Stimulated activated naive CD8-positive, alpha-beta T cell treated with anti-CD3 and anti-CD28 coated beads, Interleukin-15, Interleukin-2, amounts not matched to agents 100 ng/mL and 50 ng/mL, for 24 hours (primary cell): ENCODE results near the gene HCRTR1.

Experiments used
- H3K27ac Mint-ChIP-seq: one replicate; pipeline ENCODE4 v1.8.0; 2021; ENCODE audit warnings: mild to moderate bottlenecking, mixed read lengths
- H3K27me3 Mint-ChIP-seq: one replicate; pipeline ENCODE4 v1.8.0; 2021; ENCODE audit warnings: mixed read lengths
- H3K36me3 Mint-ChIP-seq: one replicate; pipeline ENCODE4 v1.8.0; 2021; ENCODE audit warnings: low read depth, mixed read lengths
- H3K4me1 Mint-ChIP-seq: one replicate; pipeline ENCODE4 v1.8.0; 2021; ENCODE audit warnings: low read depth, mixed read lengths
- H3K4me3 Mint-ChIP-seq: one replicate; pipeline ENCODE4 v1.8.0; 2021; ENCODE audit warnings: mild to moderate bottlenecking, mixed read lengths
- H3K9me3 Mint-ChIP-seq: one replicate; pipeline ENCODE4 v1.8.0; 2021; ENCODE audit warnings: mixed read lengths

The HCRTR1 gene

DNA sequence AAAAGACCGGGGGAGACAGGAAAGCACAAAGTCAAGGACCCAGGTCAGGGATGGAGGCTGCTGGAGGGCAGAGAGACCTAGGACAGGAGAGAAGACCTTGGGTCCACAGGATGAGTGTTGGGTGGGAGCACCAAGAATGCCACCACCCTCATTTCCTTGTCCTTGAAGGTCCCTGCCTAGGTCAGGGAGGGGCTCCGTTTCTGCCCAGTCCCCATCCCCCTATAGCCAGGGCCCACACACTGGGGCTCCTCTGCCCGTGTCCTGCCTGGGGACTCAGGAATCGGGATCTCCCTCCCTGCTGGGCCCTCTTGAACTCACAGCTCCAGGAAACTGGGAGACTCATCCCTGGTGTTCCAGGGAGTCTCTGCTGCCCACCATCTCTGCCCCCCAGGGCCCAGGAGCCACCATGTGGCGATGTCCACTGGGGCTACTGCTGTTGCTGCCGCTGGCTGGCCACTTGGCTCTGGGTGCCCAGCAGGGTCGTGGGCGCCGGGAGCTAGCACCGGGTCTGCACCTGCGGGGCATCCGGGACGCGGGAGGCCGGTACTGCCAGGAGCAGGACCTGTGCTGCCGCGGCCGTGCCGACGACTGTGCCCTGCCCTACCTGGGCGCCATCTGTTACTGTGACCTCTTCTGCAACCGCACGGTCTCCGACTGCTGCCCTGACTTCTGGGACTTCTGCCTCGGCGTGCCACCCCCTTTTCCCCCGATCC is 40.6 kb upstream of the HCRTR1 start:
- H3K4me3 Mint-ChIP-seq: no peak overlapping the region
- no peaks in the 10 kb centered on the region for H3K9me3 Mint-ChIP-seq
- peaks cover 10% of the 10 kb centered on the region for H3K27me3 Mint-ChIP-seq
- no peaks in the 10 kb centered on the region for H3K4me1 Mint-ChIP-seq
- no peak overlapping the region for H3K27ac Mint-ChIP-seq
- H3K36me3 Mint-ChIP-seq: no peaks in the 10 kb centered on the region

DNA sequence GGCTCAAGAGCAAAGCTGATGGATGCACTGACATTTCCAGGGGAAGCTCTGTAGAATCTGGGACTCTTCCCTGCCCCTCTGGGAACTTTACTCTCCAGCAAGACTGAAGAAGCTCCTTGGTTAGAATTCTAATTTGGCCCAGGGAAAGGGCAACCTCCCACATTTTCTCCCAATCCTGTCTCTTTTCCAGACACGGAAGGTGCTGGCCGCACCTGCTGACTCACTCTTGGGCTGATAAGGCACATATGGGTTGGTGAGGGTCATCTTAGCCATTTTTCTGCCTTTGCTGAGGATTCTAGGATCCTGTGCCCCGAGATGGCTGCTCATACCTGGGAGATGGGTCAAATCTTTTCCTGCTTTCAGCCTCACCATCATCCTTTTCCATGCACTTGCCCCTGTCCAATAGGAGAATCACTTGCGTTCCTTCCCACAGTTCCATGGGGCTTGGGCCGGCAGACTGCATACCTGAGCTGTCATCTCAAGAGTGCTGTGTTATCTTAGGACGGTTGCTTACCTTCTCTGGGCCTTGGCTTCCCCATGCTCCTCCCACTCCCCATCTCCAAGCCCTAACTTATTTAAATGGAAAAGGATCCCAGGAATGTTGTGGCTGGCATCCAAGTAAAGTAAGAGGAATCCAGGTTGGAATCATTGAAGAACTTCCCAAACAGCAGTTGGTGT is 39.8 kb upstream of the HCRTR1 start:
- Mint-ChIP-seq H3K27ac (no peak overlapping the region), H3K36me3 (no peaks in the 10 kb centered on the region), H3K27me3 (peaks cover 10% of the 10 kb centered on the region), H3K4me1 (no peaks in the 10 kb centered on the region), H3K9me3 (no peaks in the 10 kb centered on the region), H3K4me3 (no peak overlapping the region)

DNA sequence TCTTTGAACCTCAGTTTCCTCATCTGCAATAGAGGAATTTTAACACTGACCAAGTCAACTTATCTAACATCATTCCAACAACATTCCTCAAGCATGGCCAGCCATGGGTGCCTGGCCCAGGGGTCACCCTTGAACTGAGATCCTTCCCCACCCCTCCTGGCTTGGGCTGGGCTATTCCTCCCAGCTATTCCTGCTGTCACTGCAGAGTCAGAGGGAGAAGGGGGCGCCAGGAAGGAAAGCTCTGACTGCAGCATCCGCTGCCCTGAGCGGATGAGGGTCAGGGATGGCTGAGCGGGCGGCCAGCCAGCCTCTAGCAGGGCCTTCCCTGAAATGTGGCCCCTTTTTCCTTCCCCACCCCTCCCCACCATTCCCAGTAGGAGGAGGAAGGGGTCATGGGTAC is 38.1 kb upstream of the HCRTR1 start:
- Mint-ChIP-seq H3K9me3 (no peaks in the 10 kb centered on the region), H3K36me3 (no peaks in the 10 kb centered on the region), H3K4me1 (no peaks in the 10 kb centered on the region), H3K27ac (no peak overlapping the region), H3K27me3 (peaks cover 7% of the 10 kb centered on the region), H3K4me3 (no peak overlapping the region)

DNA sequence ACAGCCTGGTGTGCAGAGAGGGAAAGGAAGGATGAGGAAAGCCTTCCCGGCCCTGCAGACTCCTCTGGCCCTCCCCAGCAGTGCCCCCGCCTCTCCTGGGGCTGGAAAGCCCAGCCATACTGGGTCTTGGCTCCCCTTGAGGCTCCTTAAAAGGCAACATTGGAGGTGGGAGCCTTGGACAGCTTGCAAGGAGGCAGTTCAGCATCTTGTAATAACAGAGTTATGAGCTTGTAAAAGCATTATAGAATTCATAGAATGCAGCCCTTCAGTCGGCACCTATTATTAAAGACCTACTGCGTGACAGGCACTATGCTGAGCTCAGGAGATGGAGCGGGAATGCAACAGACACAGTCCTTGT is 37.0 kb upstream of the HCRTR1 start:
- Mint-ChIP-seq H3K27me3 (peaks cover 7% of the 10 kb centered on the region), H3K27ac (no peak overlapping the region), H3K9me3 (no peaks in the 10 kb centered on the region), H3K4me3 (no peak overlapping the region), H3K36me3 (no peaks in the 10 kb centered on the region), H3K4me1 (no peaks in the 10 kb centered on the region)

DNA sequence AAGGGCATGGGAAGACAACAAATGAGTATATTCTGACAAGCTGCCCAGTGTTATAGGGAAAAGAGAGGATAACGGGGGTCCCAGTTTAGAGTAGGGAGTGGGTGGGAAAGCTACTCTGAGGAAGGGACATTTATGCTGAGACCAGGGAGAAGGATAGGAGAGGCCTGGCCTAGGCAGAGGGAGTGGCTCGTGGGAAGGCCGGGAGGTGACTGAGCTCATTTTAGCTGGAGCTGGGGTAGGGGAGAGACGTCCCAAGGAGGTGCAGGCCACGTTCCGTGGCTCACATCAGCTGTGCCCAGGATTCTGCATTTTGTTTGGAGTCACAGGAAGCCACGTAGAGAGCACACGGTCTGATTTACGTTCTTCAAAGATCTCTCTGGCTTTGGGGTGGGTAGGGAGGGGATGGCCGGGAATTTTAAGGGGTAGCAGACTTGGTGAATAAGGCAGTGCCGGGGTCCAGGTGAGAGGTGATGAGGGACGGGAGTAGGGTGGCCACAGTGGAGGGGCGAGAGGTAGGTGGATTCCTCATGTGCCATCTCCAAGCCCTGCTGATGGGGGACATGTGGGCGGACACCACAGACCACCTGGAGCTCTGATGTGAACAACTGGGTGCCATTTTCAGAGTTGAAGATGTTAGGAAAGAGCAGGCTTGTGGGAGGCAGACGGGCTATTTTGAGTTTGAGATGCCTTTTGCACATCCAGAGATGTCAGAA is 36.4 kb upstream of the HCRTR1 start:
- H3K9me3 Mint-ChIP-seq: no peaks in the 10 kb centered on the region
- no peak overlapping the region for H3K4me3 Mint-ChIP-seq
- no peaks in the 10 kb centered on the region for H3K4me1 Mint-ChIP-seq
- no peaks in the 10 kb centered on the region for H3K36me3 Mint-ChIP-seq
- no peak overlapping the region for H3K27ac Mint-ChIP-seq
- H3K27me3 Mint-ChIP-seq: peaks cover 5% of the 10 kb centered on the region

DNA sequence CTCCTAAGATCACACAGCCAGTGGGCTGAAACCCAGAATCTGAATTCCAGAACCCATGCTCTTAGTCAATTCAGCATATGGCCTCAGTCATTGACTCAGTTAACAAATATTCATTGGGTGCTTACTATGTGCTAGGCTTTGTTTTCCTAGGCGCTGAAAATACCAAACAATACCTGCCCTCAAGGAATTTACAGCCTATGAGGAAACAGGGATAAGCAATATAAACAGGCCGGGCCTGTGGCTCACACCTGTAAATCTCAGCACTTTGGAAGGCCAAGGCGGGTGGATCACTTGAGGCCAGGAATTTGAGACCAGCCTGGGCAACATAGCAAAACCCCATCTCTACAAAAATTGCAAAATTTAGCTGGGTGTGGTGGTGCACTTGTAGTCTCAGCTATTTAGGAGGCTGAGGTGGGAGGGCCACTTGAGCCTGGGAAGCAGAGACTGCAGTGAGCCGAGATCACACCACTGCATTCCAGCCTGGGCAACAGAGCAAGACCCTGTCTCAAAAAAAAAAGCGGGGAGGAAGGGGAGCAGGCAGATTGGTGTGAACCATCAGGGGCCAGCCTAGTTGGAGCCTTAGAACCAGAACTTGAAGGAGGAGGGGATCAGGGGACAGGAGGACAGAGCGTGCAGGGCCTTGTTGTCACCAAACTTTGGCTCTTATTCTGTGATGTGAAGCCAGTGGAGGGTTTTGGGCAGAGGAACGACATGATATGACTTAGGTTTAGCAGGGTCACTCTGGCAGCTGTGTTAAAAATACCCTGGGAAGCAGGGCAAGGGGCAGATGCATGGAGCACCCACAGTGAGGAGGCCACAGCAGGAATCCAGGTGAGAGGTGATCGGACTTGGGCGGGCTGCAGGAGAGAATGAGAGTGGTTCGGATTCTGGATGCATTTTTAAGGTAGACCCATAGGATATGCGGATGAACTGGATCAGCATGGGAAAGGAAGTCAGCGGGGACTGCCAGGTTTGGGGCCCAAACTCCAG is 35.4 kb upstream of the HCRTR1 start:
- Mint-ChIP-seq H3K4me1 (no peaks in the 10 kb centered on the region), H3K36me3 (no peaks in the 10 kb centered on the region), H3K27me3 (peaks cover 3% of the 10 kb centered on the region), H3K4me3 (no peak overlapping the region), H3K9me3 (no peaks in the 10 kb centered on the region), H3K27ac (no peak overlapping the region)

DNA sequence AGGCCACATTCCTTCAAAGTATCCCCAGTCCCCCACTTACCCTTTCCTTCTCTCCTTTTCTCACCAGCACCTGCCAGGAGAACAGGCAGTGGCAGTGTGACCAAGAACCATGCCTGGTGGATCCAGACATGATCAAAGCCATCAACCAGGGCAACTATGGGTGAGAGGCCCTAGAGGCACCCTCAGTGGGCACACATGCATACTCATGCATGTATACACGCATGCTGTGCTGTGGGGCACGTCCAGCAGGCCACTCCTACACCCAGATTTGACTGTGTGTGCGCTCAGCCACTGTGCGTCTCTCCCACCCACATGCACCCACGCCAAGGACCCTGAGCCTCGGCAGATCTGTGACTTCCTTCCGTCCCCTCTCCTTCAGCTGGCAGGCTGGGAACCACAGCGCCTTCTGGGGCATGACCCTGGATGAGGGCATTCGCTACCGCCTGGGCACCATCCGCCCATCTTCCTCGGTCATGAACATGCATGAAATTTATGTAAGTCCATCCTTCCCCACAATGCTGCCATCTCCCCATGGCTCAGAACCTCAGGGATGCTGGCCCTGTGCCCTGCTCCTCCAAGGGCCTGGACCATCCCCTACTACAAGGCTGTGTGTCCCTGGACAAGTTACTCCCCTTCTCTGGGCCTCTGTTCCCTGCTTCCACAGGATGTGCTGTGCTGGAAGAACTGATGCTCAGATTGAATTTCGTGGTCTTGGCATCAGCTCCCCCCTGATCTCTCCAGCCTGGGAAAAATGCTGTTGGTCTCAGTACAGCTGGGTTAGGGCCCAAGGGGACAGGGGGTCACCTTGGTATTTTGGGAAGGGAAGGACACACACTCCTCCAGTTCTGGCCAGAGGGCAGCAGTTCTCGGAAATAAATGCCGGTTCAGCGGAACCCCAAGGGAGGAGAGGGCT is 34.2 kb upstream of the HCRTR1 start:
- Mint-ChIP-seq H3K4me3 (no peak overlapping the region), H3K27me3 (peaks cover 8% of the 10 kb centered on the region), H3K4me1 (no peaks in the 10 kb centered on the region), H3K9me3 (no peaks in the 10 kb centered on the region), H3K27ac (no peak overlapping the region), H3K36me3 (no peaks in the 10 kb centered on the region)

DNA sequence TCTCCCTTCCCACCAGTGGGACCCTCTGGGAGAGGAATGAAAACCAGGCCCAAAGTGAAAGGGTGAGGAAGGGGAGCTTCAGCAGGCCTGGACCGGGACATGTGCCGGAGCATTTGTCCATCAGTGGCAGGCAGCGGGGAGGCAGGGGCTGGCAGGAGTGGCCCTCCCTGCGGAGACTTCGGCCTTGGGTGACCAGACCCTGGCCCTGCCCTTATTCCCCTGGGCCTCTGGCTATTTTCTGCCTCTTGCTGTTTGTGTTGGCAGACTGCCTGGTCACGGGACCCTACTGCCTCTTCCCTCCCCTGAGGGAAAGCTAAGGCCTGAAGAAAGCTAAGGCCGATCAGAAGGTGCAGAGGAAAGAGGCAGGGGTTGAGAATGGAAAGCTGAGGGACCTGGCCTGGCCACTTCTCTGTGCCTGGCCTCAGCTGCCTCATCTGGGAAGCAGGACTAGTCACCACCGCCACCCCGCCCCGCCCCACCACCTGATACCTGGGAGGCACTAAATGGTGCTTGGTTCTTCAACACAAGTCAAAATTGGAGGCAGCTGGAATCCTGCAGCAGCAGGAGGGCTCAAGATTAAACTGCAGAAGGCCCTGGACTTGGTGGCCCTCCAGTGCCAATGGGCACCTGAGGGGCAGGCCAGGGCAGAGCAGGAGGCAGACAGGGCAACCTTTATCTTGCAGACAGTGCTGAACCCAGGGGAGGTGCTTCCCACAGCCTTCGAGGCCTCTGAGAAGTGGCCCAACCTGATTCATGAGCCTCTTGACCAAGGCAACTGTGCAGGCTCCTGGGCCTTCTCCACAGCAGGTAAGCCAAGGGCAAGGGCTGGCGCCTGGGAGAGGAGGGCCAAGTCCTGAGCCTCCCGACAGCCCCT is 33.3 kb upstream of the HCRTR1 start:
- Mint-ChIP-seq H3K9me3 (no peaks in the 10 kb centered on the region), H3K27me3 (peaks cover 11% of the 10 kb centered on the region), H3K36me3 (no peaks in the 10 kb centered on the region), H3K4me1 (no peaks in the 10 kb centered on the region), H3K27ac (no peak overlapping the region), H3K4me3 (no peak overlapping the region)

DNA sequence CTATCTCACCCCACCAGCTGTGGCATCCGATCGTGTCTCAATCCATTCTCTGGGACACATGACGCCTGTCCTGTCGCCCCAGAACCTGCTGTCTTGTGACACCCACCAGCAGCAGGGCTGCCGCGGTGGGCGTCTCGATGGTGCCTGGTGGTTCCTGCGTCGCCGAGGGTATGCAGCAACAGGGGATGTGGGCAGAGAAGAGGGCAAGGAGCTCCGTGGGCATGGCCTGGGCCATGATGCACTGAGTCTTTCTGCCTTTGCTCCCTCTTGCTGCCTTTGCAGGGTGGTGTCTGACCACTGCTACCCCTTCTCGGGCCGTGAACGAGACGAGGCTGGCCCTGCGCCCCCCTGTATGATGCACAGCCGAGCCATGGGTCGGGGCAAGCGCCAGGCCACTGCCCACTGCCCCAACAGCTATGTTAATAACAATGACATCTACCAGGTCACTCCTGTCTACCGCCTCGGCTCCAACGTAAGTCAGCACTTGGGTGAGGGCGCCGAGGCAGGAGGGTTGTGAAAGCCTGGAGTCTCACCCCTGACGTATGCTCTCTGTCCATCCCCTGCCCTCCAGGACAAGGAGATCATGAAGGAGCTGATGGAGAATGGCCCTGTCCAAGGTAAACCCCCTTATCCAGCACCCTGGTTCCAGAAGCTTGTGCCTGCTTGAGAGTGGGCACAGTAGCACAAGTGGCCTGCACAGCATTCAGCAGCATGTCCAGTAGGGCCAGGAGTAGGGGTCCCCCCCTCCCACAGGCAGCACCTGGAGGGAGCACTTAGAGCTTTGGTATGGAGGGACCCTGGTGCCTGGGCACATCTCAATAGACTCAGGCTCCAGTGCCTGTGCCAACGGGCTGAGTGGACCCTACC is 32.4 kb upstream of the HCRTR1 start:
- H3K9me3 Mint-ChIP-seq: no peaks in the 10 kb centered on the region
- H3K4me3 Mint-ChIP-seq: no peak overlapping the region
- H3K36me3 Mint-ChIP-seq: no peaks in the 10 kb centered on the region
- peaks cover 14% of the 10 kb centered on the region for H3K27me3 Mint-ChIP-seq
- H3K4me1 Mint-ChIP-seq: no peaks in the 10 kb centered on the region
- no peak overlapping the region for H3K27ac Mint-ChIP-seq

DNA sequence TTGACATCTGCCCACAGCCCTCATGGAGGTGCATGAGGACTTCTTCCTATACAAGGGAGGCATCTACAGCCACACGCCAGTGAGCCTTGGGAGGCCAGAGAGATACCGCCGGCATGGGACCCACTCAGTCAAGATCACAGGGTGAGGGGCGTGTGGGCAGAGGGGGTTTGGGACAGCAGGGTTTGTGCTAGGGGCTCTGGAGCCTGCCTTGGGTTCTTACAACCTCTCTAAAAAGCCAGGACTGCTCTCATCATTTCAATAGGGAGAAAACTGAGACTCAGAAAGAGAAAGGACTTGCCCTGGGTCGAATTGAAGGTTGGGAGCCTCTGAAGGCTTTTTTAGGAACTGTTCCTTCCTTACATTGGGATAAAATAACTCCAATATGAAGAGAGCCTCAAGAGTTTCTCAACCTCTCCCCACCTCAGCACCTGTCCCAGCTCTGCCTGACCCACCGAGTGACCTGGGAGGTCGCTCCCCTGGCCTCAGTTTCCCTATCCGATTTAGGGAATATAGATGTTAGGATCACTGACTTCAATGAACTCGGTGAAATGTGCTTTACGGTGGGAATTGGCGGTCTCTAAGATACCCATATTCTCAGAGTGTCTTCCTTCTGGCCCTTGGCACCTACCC is 31.6 kb upstream of the HCRTR1 start:
- Mint-ChIP-seq H3K9me3 (no peaks in the 10 kb centered on the region), H3K27me3 (peaks cover 14% of the 10 kb centered on the region), H3K36me3 (no peaks in the 10 kb centered on the region), H3K4me1 (no peaks in the 10 kb centered on the region), H3K27ac (no peak overlapping the region), H3K4me3 (no peak overlapping the region)

DNA sequence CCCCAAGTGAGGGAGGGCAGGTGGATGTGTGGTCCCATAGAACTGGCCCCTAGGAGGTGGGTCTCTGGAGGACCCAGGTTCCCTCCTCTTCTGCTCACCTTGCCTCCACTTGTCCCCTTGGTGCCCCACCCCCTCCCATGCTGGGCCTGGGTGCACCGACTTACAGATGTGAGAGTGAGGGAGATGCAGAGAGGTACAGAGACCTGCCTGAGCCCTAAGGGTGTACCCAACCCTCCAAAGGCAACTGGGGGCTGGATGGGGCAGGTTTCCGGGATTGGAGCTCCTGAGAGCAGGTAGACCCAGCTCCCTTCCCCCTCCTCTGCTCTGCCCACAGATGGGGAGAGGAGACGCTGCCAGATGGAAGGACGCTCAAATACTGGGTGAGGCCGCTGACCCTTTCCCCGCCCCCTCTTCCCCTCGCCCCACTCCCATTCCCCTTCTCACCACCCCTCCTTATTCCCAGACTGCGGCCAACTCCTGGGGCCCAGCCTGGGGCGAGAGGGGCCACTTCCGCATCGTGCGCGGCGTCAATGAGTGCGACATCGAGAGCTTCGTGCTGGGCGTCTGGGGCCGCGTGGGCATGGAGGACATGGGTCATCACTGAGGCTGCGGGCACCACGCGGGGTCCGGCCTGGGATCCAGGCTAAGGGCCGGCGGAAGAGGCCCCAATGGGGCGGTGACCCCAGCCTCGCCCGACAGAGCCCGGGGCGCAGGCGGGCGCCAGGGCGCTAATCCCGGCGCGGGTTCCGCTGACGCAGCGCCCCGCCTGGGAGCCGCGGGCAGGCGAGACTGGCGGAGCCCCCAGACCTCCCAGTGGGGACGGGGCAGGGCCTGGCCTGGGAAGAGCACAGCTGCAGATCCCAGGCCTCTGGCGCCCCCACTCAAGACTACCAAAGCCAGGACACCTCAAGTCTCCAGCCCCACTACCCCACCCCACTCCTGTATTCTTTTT is 30.8 kb upstream of the HCRTR1 start:
- Mint-ChIP-seq H3K27ac (no peak overlapping the region), H3K4me3 (no peak overlapping the region), H3K4me1 (no peaks in the 10 kb centered on the region), H3K36me3 (no peaks in the 10 kb centered on the region), H3K9me3 (no peaks in the 10 kb centered on the region), H3K27me3 (peaks cover 20% of the 10 kb centered on the region)
